ENCODE measurements around the gene UNKL.

UNKL gene

GRCh38 chr16:1374418-1375297, 39.8 kb downstream of the UNKL start:
- DNase-seq, result no peak

DNA sequence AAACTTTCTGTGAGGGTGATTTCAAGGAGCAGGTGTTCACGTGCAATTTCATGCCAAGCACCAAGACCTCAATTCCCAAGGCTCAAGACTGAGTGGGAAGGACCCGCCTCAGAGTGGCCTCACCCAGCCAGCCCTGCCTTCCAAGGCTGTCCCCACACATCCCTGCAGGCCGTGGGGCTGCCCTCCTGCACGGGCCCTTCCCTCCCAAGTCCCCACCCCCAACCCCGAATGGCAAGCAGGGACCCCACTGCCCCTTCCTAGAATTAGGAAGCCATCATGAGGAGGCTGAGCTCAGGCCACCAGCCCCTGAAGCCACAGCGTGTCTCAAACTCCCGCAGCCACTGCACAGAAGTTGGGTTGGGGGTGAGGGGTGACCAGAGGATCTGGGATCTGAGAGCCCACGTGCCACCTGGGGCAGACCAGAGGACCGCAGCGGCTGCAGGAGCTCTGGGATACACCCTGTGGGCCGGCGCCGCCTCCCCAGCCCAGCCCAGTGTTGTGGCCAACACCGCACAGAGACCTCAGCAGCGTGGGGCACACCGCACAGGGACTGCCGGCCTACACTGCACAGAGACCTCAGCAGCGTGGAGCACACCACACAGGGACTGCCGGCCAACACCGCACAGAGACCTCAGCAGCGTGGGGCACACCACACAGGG, 42.1 kb downstream of the UNKL start:
- DNase-seq, result no peak

GRCh38 chr16:1371054-1371978, 43.2 kb downstream of the UNKL start:
- no peak for DNase-seq

DNA sequence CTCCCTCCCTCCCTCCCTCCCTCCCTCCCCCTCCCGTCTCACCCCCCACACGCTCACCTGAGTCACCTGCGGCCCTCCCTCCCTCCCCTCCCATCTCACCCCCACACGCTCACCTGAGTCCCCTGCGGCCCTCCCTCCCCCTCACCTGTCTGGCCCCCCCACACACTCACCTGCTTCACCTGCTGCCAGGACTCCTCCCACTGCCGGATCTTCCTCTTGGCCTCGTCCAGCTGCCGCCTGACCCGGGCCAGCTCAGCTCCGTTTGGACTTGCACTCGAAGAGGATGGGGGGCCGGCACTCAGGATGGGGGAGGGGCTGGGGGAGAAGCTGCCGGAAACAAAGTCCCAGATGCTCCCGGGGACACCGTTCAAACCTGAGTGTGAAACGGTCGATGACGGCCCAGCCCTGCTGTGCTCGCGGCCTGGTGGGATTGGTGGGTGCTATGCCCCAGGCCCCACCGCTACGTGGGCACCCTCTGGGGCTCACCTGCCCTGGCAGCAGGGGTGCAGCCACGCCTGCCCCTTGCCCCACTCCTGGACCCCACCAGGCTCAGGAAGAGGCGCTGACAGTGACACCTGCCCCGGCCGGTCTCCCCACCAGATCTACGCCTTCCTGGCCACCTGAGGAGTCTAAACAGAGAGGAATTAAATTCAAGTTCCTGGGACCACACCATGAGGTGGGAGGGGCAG, 46.9 kb downstream of the UNKL start:
- no peak for DNase-seq

DNA sequence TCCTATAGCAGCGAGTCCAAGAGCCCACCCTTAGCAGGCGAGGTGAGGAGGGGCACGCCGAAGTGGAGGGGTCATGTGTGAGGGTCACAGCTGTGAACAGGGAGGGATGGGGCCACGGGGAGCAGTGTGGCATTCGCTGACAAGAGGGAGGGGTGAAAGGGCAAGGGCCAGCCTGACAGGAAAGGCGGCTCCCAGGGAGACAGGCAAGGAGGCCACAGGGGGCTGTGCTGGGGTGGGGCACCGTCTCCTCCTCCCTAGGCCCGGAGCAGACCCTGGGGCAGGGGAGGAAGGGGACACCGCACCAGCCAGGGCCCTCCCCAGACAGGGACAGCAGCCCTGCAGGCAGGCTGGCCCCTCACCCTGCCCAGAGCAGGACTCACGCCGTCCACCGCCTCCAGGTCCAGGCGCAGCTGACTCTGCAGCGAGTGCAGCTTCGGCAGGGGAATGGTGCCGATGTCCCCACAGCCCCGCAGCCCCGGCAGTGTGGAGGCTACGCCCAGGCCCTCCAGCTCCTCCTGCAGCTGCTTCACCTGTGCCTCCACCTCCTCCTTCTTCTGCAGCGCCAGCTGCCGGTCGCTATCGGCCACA, 47.7 kb downstream of the UNKL start:
- DNase-seq, result no peak

DNA sequence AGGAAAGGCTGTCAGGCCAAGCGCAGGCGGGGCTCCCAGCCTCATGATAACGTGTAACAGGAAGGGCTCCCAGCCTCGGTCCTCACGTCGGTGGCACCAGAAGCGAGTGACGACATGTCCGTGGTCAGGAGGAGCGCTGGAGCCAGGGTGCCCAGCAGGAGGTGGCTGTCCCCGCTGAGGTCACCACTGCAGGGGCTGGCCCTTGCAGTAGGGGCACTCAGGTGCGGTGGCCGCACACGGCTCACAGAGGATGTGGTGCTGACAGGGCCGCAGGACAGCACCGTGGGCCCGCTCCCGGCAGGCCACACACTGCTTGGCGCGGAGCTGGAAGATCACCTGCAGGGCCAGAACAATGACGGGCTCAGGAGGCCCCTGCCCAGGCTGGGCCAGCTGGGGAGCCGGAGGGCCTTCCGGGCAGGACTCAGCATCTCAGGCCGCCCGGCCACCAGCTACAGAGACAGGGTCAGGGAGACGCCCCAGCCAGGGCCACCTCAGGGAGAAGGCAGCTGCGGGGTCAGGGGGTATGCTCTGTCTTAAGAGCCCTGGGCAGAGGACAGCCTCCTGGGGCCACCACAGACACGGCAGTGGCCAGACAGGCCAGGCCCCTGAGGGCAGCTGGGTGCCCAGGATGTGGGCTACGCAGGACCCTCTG, 48.3 kb downstream of the UNKL start:
- DNase-seq, result no peak

GRCh38 chr16:1364510-1364909, 50.0 kb downstream of the UNKL start:
- DNase-seq, result no peak

- peak; percentile 67 for DNase-seq
Measured at GRCh38 chr16:1363501-1364041, 50.9 kb downstream of the UNKL start.

- DNase-seq, result no peak
Measured at GRCh38 chr16:1362807-1363206, 51.7 kb downstream of the UNKL start.

DNA sequence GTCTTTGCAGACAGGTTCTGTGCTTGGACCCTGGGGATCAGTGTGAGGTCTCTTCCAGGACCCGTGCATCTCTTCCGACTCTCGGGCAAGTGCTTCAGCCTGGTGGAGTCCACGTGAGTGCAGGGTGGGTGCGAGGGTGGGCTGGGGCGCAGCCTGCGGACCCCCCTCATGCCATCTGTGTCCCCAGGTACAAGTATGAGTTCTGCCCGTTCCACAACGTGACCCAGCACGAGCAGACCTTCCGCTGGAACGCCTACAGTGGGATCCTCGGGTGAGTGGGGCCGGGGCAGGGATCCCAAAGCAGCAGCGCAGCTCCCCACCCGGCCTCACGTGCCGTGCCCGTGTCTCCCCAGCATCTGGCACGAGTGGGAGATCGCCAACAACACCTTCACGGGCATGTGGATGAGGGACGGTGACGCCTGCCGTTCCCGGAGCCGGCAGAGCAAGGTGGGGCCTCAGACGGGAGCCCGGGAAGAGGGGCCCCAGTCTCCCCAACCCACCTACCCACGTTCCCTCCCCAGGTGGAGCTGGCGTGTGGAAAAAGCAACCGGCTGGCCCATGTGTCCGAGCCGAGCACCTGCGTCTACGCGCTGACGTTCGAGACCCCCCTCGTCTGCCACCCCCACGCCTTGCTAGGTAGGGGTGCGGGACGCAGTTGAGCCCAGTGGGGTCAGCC, 52.7 kb downstream of the UNKL start:
- no peak for DNase-seq

- no peak for DNase-seq
Measured at GRCh38 chr16:1357906-1358566, 56.5 kb downstream of the UNKL start.

DNA sequence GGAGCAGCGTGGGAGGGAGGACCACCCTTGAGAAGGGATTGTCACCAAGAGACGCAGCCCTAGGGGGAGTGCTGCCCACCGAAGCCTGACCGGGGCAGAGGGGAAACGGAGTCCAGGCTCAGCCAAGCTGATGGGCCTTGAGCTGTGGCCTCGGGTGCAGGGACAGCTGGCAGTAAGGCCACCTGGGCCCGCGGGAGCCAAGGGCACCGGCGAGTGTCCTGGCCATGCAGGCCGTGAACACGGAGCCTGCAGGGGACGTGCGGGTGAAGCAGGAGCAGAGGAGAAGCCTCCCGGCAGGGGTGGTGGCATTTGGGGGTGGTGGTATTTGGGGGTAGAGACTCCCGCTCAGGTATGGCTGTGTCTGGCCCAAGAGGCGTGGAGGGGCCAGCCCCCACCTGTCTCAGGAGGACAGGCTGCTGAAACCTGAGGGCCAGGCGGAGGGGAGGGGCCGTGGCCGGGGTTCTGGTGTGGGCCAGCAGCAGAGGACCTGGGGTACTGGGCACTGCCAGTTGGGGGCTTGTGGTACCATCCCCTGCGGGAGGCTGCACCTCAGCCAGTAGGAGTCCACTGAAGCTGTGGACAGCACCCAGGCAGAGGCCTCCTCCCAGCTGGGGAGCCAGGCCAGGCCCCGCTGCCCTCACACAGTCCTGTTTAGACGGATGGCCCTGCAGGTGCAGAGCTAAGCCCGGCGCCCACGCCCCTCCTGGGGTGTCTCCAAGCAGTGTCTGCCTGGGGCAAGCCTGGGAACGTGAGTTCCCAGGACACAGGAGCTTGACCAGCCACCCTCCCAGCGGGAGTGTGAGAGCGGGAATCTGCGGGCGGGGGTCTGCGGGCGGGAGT, 58.2 kb downstream of the UNKL start:
- no peak for DNase-seq

- DNase-seq, result no peak
Measured at GRCh38 chr16:1355591-1355990, 58.9 kb downstream of the UNKL start.

DNA sequence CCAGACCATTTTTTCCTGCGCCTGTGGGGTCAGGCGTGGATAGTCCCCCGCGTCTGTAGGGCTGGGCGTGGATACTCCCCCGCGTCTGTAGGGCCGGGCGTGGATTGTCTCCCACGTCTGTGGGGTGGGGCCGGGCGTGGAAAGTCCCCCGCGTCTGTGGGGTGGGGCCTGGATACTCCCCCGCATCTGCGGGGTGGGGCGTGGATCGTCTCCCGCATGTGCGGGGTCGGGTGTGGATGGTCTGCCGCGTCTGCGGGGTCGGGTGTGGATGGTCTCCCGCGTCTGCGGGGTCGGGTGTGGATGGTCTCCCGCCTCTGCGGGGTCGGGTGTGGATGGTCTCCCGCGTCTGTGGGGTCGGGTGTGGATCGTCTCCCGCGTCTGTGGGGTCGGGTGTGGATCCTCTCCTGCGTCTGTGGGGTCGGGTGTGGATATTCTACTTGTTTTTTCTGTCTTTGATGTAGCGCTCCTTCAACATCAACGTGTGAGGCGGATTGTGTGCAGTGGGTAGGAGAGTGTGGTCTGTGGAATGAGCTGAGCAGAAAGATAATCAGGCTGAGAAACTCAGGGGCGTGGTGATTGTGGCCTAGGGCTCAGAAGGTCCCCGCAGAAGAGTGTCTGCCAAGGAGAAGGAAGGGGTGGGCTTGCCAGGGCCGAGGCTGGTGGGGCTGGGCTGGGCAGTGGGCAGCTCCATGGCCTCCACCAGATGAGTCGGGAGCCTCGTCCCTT, 59.5 kb downstream of the UNKL start:
- no peak for DNase-seq

DNA sequence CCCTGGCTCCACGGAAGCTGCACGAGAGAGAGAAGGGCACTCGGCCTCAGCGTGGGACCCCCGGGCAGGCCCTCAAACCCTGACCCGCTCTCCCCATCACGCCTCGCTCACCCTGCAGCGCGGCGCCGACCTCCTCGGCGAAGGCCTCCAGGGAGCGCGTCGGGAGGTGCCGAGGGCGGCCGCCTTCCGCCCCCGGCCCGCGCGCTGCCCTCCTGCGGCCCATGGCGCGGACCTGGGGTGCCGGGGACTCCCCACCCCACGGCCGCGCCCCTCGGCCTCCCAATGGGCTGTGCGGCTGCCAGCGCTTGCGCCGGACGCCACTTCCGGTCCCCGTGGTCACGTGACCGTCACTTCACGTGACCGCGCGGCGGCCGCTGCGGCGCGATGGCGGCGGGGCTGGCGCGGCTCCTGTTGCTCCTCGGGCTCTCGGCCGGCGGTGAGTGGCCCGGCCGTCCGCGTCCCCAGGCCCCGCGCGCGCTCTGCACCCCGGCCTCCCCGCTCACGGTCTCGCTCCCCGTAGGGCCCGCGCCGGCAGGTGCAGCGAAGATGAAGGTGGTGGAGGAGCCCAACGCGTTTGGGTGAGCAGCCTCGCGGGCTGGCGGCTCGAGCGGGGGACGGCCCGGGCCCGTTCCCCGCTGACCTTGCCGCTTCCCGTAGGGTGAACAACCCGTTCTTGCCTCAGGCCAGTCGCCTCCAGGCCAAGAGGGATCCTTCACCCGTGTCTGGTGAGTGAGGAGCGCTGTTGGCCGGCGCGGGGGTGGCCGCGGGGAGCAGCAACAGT, 62.7 kb downstream of the UNKL start, which contains the start of the genes GNPTG and TSR3:
GNPTG (plus strand) TSS at position 350 of the 781 bp plus-strand sequence; CDS start at position 385, 35 bp downstream.
TSR3 (minus strand) TSS at position 297 of the 781 bp plus-strand sequence; CDS start at position 223, 74 bp downstream.
- peak; percentile 85 for DNase-seq

- no peak for DNase-seq
Measured at GRCh38 chr16:1351215-1351581, 63.3 kb downstream of the UNKL start.

- DNase-seq, result no peak
Measured at GRCh38 chr16:1350691-1351090, 63.8 kb downstream of the UNKL start.

All from activated CD4-positive, alpha-beta T cell treated with anti-CD3 and anti-CD28 coated beads, Interleukin-2, amount 50 U/mL, for 16 hours (primary cell).